Measurements from ENCODE around the gene OLFM1. TPM values are rescaled to one million over a fixed set of nuclear protein-coding genes. Genes with fewer than 3 reads are reported as not detected.

Gene OLFM1
- total RNA-seq, 4 donors from 2014 or later: 8.5 to 73.9 (median 19.1) TPM

DNA sequence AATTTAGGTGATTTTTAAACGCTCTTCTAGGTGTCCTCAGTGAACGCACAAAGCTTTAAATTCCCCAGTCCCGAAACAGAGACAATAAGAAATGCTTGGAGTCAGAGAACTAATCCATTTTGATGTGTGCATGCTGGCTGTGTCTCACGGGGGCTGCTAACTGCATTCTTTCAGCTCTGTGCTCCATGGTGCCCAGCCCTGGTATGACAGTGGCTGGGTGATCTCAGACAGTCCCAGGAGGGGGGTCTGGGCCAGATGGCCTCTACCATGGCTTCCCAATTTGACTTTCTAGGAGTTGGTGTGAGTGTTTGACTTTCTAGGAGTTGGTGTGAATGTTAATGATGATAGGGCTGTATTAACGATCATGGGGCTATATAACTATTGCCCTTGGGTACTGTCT is 12.1 kb downstream of the OLFM1 start:
- Histone ChIP-seq H3K4me3 (no peak overlapping the region), H3K9me3 (no peaks in the 10 kb centered on the region), H3K36me3 (no peaks in the 10 kb centered on the region), H3K27me3 (no peaks in the 10 kb centered on the region), H3K27ac (no peak overlapping the region), H3K4me1 (no peaks in the 10 kb centered on the region)
- TF ChIP-seq POLR2A (IDR thresholded peaks at IDR 0.05): no peak
- TF ChIP-seq, protein P1, sequence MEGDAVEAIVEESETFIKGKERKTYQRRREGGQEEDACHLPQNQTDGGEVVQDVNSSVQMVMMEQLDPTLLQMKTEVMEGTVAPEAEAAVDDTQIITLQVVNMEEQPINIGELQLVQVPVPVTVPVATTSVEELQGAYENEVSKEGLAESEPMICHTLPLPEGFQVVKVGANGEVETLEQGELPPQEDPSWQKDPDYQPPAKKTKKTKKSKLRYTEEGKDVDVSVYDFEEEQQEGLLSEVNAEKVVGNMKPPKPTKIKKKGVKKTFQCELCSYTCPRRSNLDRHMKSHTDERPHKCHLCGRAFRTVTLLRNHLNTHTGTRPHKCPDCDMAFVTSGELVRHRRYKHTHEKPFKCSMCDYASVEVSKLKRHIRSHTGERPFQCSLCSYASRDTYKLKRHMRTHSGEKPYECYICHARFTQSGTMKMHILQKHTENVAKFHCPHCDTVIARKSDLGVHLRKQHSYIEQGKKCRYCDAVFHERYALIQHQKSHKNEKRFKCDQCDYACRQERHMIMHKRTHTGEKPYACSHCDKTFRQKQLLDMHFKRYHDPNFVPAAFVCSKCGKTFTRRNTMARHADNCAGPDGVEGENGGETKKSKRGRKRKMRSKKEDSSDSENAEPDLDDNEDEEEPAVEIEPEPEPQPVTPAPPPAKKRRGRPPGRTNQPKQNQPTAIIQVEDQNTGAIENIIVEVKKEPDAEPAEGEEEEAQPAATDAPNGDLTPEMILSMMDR (IDR thresholded peaks at IDR 0.05): no peak
- intact Hi-C loops (cut with DNase I; ENCODE audit: low total_unique reads): no loop called here
- DNase-seq: no peak

DNA sequence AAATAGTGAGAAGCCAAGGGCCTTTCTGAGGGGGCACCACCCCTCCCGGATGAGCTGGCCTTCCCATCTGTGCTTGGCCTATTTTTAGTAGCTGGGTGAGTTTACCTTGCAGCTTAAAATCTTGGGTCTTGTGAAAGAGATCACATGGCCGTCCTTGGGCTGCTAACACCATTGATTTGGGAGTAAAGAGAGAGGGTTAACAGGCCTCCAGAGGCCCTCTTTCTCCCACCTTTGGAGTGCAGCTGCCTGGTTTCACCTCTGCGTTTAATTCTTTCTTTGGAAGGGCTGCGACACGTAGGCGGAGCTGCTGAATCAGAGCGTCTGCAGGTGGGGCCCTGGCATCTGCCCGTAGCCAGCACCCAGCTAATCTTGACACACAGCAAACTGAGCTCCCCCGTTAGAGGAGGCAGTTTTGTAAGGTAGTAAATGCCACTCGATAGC is 12.8 kb downstream of the OLFM1 start:
- TF ChIP-seq, protein P1 (IDR thresholded peaks at IDR 0.05): no peak
- TF ChIP-seq POLR2A (IDR thresholded peaks at IDR 0.05): no peak
- no peaks in the 10 kb centered on the region for H3K4me1 ChIP-seq
- intact Hi-C loops (cut with DNase I; ENCODE audit: low total_unique reads): no loop called here
- H3K4me3 ChIP-seq: no peak overlapping the region
- no peak for DNase-seq
- H3K36me3 ChIP-seq: no peaks in the 10 kb centered on the region
- no peak overlapping the region for H3K27ac ChIP-seq
- H3K27me3 ChIP-seq: no peaks in the 10 kb centered on the region
- H3K9me3 ChIP-seq: no peaks in the 10 kb centered on the region

DNA sequence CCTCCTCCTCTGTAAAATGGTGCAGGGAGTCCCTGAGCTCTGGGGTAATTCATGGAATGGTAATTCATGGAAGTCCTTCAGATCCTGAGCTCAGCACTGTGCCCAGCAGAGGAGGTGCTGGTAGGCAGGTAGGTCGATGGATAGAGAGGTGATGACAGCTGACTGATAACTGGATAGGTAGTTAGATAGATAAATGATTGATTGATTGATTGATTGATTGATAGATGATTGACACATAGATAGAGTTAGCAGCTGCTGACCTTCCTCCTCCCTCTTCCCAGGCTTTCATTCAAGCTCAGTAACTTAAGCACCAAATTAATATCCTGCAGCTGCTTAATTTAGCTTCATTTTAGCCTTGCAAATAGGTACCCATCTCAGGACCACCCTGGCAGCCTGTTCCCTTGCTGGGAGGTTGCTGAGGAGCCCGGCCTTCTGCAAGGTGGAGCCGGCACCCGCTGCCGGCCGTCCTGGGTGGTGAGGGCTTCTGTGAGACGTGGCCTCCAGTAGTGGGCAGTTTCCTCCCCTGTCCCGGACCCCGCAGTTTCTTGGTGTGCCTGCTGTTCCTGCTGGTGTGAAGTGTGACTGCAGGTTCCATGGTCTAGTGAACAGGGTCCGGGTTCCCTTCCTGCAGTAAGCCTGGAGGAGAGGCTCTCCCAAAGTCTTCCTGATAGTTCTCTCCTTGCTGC is 13.4 kb downstream of the OLFM1 start:
- TF ChIP-seq POLR2A (IDR thresholded peaks at IDR 0.05): no peak
- TF ChIP-seq, protein P1 (IDR thresholded peaks at IDR 0.05): no peak
- H3K4me3 ChIP-seq: no peak overlapping the region
- no peaks in the 10 kb centered on the region for H3K27me3 ChIP-seq
- H3K4me1 ChIP-seq: no peaks in the 10 kb centered on the region
- no peaks in the 10 kb centered on the region for H3K9me3 ChIP-seq
- no peak for DNase-seq
- H3K27ac ChIP-seq: no peak overlapping the region
- H3K36me3 ChIP-seq: no peaks in the 10 kb centered on the region
- intact Hi-C loops (cut with DNase I; ENCODE audit: low total_unique reads): no loop called here

DNA sequence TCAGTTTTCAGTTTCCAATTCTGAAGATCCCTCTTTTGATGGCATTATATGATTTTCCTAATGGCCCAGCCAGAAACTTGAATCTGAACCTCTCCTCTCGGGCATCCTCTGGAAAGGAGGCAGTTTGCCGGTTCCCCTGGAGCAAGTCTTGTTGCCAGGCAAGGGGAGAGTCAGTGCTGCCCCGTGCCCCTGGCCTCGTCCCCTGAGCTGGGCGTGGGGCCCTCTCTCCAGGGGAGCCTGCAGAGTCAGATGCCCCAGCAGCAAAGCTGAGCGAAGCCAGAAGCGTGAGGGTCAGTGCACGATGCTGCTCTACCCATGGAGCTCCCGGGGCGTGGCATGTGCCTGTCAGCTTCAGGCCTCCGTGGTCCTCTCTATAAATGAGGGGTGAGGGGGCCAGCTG is 14.0 kb downstream of the OLFM1 start:
- intact Hi-C loops (cut with DNase I; ENCODE audit: low total_unique reads): no loop called here
- H3K27me3 ChIP-seq: no peaks in the 10 kb centered on the region
- no peak overlapping the region for H3K27ac ChIP-seq
- DNase-seq: no peak
- H3K9me3 ChIP-seq: no peaks in the 10 kb centered on the region
- no peaks in the 10 kb centered on the region for H3K4me1 ChIP-seq
- H3K36me3 ChIP-seq: no peaks in the 10 kb centered on the region
- TF ChIP-seq, protein P1 (IDR thresholded peaks at IDR 0.05): no peak
- no peak for TF ChIP-seq POLR2A (IDR thresholded peaks at IDR 0.05)
- no peak overlapping the region for H3K4me3 ChIP-seq

DNA sequence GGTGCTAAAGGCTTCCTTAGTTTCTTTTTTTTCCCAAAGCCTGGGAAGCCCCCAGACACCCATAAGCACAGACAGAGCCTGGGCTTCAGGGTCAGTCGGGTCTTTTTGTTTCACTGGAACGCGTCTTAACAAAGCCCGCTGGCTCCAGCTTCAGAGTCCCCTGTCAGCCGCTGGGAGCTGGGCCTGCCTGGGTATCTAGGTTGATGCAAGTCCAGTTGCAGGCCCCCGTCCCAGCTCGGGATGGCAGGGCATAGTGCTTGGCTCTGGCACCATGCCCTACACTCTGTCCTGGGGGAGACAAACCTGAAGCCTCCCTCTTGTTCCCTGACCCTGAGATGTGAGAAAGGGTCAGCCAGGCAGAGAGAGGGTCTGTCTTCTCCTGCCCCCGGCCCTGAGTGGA is 14.5 kb downstream of the OLFM1 start:
- no peaks in the 10 kb centered on the region for H3K4me1 ChIP-seq

More for the DNA sequence above, 14.5 kb downstream of the OLFM1 start:
- Histone ChIP-seq H3K9me3 (no peaks in the 10 kb centered on the region), H3K27ac (no peak overlapping the region), H3K4me3 (no peak overlapping the region), H3K27me3 (no peaks in the 10 kb centered on the region), H3K36me3 (no peaks in the 10 kb centered on the region)
- intact Hi-C loops (cut with DNase I; ENCODE audit: low total_unique reads): no loop called here
- TF ChIP-seq, protein P1 (IDR thresholded peaks at IDR 0.05): no peak
- TF ChIP-seq POLR2A (IDR thresholded peaks at IDR 0.05): no peak
- no peak for DNase-seq

Measured in uterus (tissue), 4 donors.